Trophoblast cell (in vitro differentiated cells and primary cell): Measurements from ENCODE around the gene AHNAK2.
"Not testable (repeated sequence)": the region's sequence is repeated elsewhere in the genome, so short reads cannot be mapped to it uniquely, and the experiment has no call there.

ENCODE experiments used
- DNase-seq, 2 donors: peaks; one replicate each; pipeline ENCODE4 v3.0.0-alpha.2; 2016
- H2AFZ ChIP-seq: 2 replicates; pipeline ENCODE4 v1.6.1; 2013; ENCODE audit warnings: low read length, moderate library complexity, mild to moderate bottlenecking; ENCODE audit not compliant: insufficient read depth, poor library complexity
- H2AK5ac ChIP-seq: 2 replicates; pipeline ENCODE4 v1.6.1; 2013; ENCODE audit warnings: mild to moderate bottlenecking, low read length
- H2BK120ac ChIP-seq: 2 replicates; pipeline ENCODE4 v1.6.1; 2013; ENCODE audit warnings: low read length, mild to moderate bottlenecking, moderate library complexity; ENCODE audit not compliant: insufficient read depth, poor library complexity
- H2BK12ac ChIP-seq: 2 replicates; pipeline ENCODE4 v1.6.1; 2013; ENCODE audit warnings: mild to moderate bottlenecking, low read length, moderate library complexity
- H2BK5ac ChIP-seq: 2 replicates; pipeline ENCODE4 v1.6.1; 2013; ENCODE audit warnings: low read length, low read depth, moderate library complexity, mild to moderate bottlenecking; ENCODE audit not compliant: poor library complexity
- H3K14ac ChIP-seq: 2 replicates; pipeline ENCODE4 v1.6.1; 2013; ENCODE audit warnings: mild to moderate bottlenecking, low read length
- H3K18ac ChIP-seq: 2 replicates; pipeline ENCODE4 v1.6.1; 2013; ENCODE audit warnings: mild to moderate bottlenecking, low read length
- H3K23ac ChIP-seq: 2 replicates; pipeline ENCODE4 v1.6.1; 2013; ENCODE audit warnings: low read length
- H3K27ac ChIP-seq: 2 replicates; pipeline ENCODE4 v1.5.1; 2013; ENCODE audit warnings: low read depth, mild to moderate bottlenecking, inconsistent platforms, low read length, moderate library complexity
- H3K27me3 ChIP-seq: 2 replicates; pipeline ENCODE4 v1.6.1; 2013; ENCODE audit warnings: inconsistent platforms, mild to moderate bottlenecking, low read length, moderate library complexity; ENCODE audit not compliant: insufficient read depth
- H3K36me3 ChIP-seq, 2 experiments: 1 replicate in 1 of 2; 2 replicates in 1 of 2; pipeline ENCODE4 v1.6.1; 2013; ENCODE audit warnings: low read length in 2 of 2, mild to moderate bottlenecking in 2 of 2, moderate library complexity in 1 of 2; ENCODE audit not compliant: insufficient read depth in 2 of 2, control insufficient read depth in 1 of 2
- H3K4ac ChIP-seq: 2 replicates; pipeline ENCODE4 v1.6.1; 2013; ENCODE audit warnings: low read depth, mild to moderate bottlenecking, low read length, moderate library complexity
- H3K4me1 ChIP-seq, 2 experiments: 1 replicate in 1 of 2; 2 replicates in 1 of 2; pipeline ENCODE4 v1.6.1; 2013; ENCODE audit warnings: low read length in 2 of 2, mild to moderate bottlenecking in 2 of 2, moderate library complexity in 1 of 2; ENCODE audit not compliant: insufficient read depth in 2 of 2, control insufficient read depth in 1 of 2
- H3K4me2 ChIP-seq: 2 replicates; pipeline ENCODE4 v1.6.1; 2013; ENCODE audit warnings: inconsistent platforms, mild to moderate bottlenecking, low read length, moderate library complexity
- H3K4me3 ChIP-seq: 2 replicates; pipeline ENCODE4 v1.5.1; 2013; ENCODE audit warnings: mild to moderate bottlenecking, low read depth, low read length, inconsistent platforms
- H3K79me1 ChIP-seq: one replicate; pipeline ENCODE4 v1.6.1; 2013; ENCODE audit warnings: low read length
- H3K79me2 ChIP-seq: 2 replicates; pipeline ENCODE4 v1.6.1; 2013; ENCODE audit warnings: low read length, mild to moderate bottlenecking; ENCODE audit not compliant: control insufficient read depth, insufficient read depth, poor library complexity
- H3K9ac ChIP-seq: 2 replicates; pipeline ENCODE4 v1.6.1; 2013; ENCODE audit warnings: mild to moderate bottlenecking, low read length
- H3K9me3 ChIP-seq: 2 replicates; pipeline ENCODE4 v1.6.1; 2013; ENCODE audit warnings: low read depth, mild to moderate bottlenecking, control low read depth, inconsistent platforms, low read length; ENCODE audit not compliant: insufficient read depth
- H4K12ac ChIP-seq: 2 replicates; pipeline ENCODE4 v1.6.1; 2013; ENCODE audit warnings: low read depth, mild to moderate bottlenecking, low read length, moderate library complexity
- H4K8ac ChIP-seq: 2 replicates; pipeline ENCODE4 v1.6.1; 2013; ENCODE audit warnings: low read depth, mild to moderate bottlenecking, low read length, moderate library complexity
- H4K91ac ChIP-seq: one replicate; pipeline ENCODE4 v1.6.1; 2013; ENCODE audit warnings: low read depth, mild to moderate bottlenecking, low read length, moderate library complexity
- WGBS: extraction: QIAGEN DNeasy Blood & Tissue Kit; methylation state at CpG from one replicate; pipeline ENCODE4 v1.1.7; 2013; ENCODE audit warnings: missing lambda C conversion rate; ENCODE audit not compliant: insufficient read length, insufficient coverage; ENCODE audit errors: extremely low coverage; 5-methylcytosine and 5-hydroxymethylcytosine counted together

Gene AHNAK2

GRCh38 chr14:104905579-104905933 is 72.6 kb downstream of the AHNAK2 start:
- H3K79me1 ChIP-seq, H3K79me2 ChIP-seq, H4K12ac ChIP-seq, H3K27ac ChIP-seq, H2AFZ ChIP-seq, H3K4me1 ChIP-seq, H4K8ac ChIP-seq, H3K9ac ChIP-seq, H3K23ac ChIP-seq, H3K4me3 ChIP-seq, H2BK120ac ChIP-seq, H2AK5ac ChIP-seq, DNase-seq, H3K4me2 ChIP-seq, H3K36me3 ChIP-seq, H3K18ac ChIP-seq, H2BK5ac ChIP-seq, H4K91ac ChIP-seq, H3K14ac ChIP-seq, H3K9me3 ChIP-seq, H2BK12ac ChIP-seq, H3K4ac ChIP-seq, H3K27me3 ChIP-seq: not testable (repeated sequence)
- WGBS: no CpG with 5 or more reads among the region's 28 CpGs

GRCh38 chr14:104904650-104905578 is 73.3 kb downstream of the AHNAK2 start:
- H2AK5ac ChIP-seq, H3K9me3 ChIP-seq, H3K4me1 ChIP-seq, H3K27ac ChIP-seq, H3K27me3 ChIP-seq, H2BK12ac ChIP-seq, H2BK5ac ChIP-seq, H4K91ac ChIP-seq, H2BK120ac ChIP-seq, H3K9ac ChIP-seq, H3K36me3 ChIP-seq, H3K14ac ChIP-seq, H3K79me1 ChIP-seq, H3K79me2 ChIP-seq, H3K4ac ChIP-seq, H2AFZ ChIP-seq, DNase-seq, H4K8ac ChIP-seq, H3K4me3 ChIP-seq, H3K18ac ChIP-seq, H3K4me2 ChIP-seq, H3K23ac ChIP-seq, H4K12ac ChIP-seq: not testable (repeated sequence)
- no CpG with 5 or more reads among the region's 38 CpGs for WGBS

- no peak overlapping the region for H3K18ac ChIP-seq
- no peak overlapping the region for H3K4ac ChIP-seq
- H3K79me2 ChIP-seq: no peaks in the 10 kb centered on the region
- no peak overlapping the region for H3K14ac ChIP-seq
- no peak overlapping the region for H4K12ac ChIP-seq
- H3K23ac ChIP-seq: no peak overlapping the region
- no peak for DNase-seq
- no peak overlapping the region for H2AK5ac ChIP-seq
- H3K9ac ChIP-seq: no peak overlapping the region
- no peak overlapping the region for H3K4me2 ChIP-seq
- H3K27me3 ChIP-seq: no peaks in the 10 kb centered on the region
- no peaks in the 10 kb centered on the region for H3K79me1 ChIP-seq
- no peak overlapping the region for H3K4me3 ChIP-seq
- no CpG with 5 or more reads among the region's 7 CpGs for WGBS
- H3K4me1 ChIP-seq: no peaks in the 10 kb centered on the region
- H3K36me3 ChIP-seq: no peaks in the 10 kb centered on the region
- no peak overlapping the region for H2AFZ ChIP-seq
- H2BK5ac ChIP-seq: no peak overlapping the region
- H4K8ac ChIP-seq: no peak overlapping the region
- H3K27ac ChIP-seq: no peak overlapping the region
- H3K9me3 ChIP-seq: peaks cover 2% of the 10 kb centered on the region
- no peak overlapping the region for H2BK12ac ChIP-seq
- no peak overlapping the region for H4K91ac ChIP-seq
- H2BK120ac ChIP-seq: no peak overlapping the region
Measured at GRCh38 chr14:104903990-104904389, 74.2 kb downstream of the AHNAK2 start.

- no peak overlapping the region for H2AFZ ChIP-seq
- no peak overlapping the region for H2BK120ac ChIP-seq
- H2BK5ac ChIP-seq: no peak overlapping the region
- no peak overlapping the region for H3K4me3 ChIP-seq
- H3K9ac ChIP-seq: no peak overlapping the region
- H3K23ac ChIP-seq: no peak overlapping the region
- H3K4me1 ChIP-seq: no peaks in the 10 kb centered on the region
- no peaks in the 10 kb centered on the region for H3K79me1 ChIP-seq
- no peak overlapping the region for H3K4me2 ChIP-seq
- H4K8ac ChIP-seq: no peak overlapping the region
- H3K4ac ChIP-seq: no peak overlapping the region
- H3K18ac ChIP-seq: no peak overlapping the region
- no CpG with 5 or more reads among the region's 12 CpGs for WGBS
- no peak overlapping the region for H2AK5ac ChIP-seq
- H4K12ac ChIP-seq: no peak overlapping the region
- no peaks in the 10 kb centered on the region for H3K79me2 ChIP-seq
- H3K36me3 ChIP-seq: peaks cover 0 to 2% of the 10 kb centered on the region in 2 experiments
- no peak for DNase-seq
- H3K27ac ChIP-seq: no peak overlapping the region
- H4K91ac ChIP-seq: no peak overlapping the region
- H3K14ac ChIP-seq: no peak overlapping the region
- no peak overlapping the region for H2BK12ac ChIP-seq
- peaks cover 2% of the 10 kb centered on the region for H3K9me3 ChIP-seq
- H3K27me3 ChIP-seq: no peaks in the 10 kb centered on the region
Measured at GRCh38 chr14:104900639-104901512, 77.3 kb downstream of the AHNAK2 start.
